CD4-positive, alpha-beta T cell treated with Interleukin-12 subunit alpha and Interleukin-12 subunit beta, for 1 hour (primary cell): ENCODE data around the gene TSHZ1.

Source experiments
- DNase-seq: peaks from one replicate; pipeline ENCODE4 v3.0.0-alpha.2; 2020

Gene TSHZ1

GRCh38 chr18:75223687-75224347, 13.2 kb downstream of the TSHZ1 start:
- DNase-seq: no peak

- no peak for DNase-seq
These were observed 15.8 kb downstream of the TSHZ1 start for GRCh38 chr18:75226286-75226955.

DNA sequence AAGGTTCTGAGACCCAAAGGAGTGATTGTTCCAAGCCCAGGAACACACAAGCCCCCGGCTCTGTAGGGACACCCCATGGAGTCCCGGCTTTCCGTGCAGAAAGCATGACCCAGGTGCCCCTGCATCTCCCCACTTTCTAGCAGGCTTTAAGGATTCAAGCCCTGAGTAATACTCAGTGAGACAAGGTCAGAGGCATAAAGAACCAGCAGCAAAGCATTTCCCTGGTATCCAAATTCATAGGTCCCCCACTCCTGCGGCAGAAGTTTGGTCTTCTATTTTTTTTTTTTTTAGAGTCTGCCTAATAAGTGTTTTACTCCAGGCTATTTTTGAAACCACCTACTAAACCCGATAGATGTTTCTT, 16.3 kb downstream of the TSHZ1 start:
- no peak for DNase-seq

DNA sequence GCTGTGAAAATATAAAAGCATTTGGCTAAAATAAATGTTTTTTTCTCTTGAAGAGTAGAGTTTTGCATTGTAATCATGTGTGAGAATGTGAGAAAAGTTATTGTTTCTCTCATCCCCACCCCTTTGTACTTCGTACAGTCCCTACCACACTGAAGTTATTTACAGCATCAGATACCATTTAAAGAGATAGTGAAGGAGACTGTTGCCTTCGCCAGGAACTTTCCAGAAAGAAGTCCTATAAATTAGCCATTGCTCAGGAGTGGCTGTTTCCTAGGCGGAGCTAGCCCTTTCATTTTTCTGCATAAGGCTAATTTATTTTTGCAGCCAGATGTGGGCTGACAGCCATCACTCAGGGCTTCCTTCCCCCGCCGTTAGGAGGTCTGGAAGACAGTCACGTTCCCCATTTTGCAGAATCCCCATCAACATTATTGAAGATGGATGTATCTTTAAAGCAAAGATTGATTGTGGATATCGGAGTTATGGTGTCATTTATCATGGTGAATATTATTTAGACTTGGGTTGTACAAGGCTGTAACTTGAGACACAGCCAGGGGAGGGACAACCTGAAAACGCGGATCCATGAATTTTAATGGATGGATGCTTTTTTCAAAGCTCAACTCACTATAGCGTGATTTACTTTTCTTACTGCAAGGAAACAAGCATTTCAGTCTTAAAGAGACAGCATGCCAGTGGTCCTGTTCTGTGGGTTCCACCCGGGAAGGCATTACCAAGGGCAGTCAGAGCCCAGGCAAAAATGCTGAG, 17.1 kb downstream of the TSHZ1 start:
- DNase-seq: no peak

DNA sequence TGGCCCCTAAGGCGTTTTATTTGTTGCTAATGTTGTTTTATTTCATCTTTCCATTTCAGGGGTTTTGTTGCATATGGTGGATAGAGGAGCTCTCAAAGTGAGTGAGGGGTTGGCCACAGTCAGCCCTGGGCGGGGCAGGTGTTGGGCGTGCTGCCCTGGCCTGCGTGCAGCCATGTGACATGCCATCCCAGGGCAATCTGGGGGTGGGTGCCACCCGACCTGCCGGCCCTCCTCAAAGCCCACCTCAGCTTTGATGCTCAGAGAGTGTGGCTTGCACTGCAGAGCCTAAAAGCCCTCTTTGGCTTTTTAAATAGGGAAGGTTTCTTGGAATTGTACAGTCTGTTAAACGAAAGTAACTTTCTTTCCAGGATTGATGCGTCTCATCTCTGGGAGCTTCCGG, 18.4 kb downstream of the TSHZ1 start:
- no peak for DNase-seq

DNA sequence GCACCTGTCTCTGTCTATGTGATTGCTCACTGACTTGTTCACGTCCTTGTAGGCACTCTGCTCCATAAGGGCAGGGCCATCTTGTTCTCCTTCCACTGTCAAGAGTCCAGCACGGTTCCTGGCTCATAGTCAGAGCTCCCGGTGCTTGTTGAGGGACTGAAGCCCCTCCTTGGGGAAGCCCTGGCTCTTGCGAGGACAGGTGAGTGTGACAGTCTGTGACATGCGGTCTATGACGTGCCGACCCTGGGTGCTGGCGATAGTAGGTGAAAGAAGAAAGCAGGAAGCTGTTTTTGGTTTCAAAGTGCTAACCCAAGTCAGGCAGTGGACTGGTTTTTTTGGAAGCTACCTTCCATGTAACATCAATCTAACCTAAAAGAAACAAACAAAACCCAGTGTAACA, 18.8 kb downstream of the TSHZ1 start:
- no peak for DNase-seq

DNA sequence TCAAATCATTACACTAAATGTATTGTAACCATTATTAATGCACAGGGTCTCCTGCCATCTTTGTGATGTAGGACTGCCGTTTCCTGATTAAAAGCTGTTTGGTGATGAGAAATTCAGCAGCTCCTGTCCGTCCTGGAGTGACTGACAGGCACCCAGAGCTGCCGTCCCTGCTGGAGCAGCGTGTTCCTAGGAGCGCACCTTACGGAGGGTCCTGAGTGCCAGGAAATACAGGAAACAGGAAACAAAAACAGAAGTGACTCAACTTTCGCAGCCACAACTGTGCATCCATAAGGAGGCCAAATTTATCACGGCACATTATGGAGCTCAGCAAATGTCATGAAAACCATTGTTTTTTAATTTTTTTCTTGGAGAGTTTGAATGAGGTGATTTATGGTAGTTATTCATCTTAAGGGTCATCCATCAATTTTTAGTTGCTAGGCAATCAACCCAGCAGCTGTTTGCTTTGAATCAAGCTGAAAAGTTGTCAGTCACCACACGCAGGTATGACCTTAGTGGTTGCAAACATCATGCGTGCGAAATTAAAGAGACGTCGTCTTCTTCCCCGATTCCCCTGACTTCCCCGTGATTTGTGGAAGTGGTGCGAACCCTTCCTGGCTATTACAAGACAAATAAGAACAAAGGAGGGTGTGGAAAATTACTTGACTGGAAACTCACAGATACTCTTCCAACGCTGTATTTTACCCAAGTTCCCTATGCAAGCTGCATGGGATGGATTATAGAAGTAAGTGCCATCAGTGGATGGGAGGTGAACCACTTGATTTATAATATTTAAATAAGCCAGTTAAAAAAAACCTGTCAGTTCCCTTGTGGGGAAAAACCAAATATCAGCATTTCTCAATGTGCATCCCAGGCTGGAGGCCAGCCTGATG, 19.8 kb downstream of the TSHZ1 start:
- no peak for DNase-seq

DNA sequence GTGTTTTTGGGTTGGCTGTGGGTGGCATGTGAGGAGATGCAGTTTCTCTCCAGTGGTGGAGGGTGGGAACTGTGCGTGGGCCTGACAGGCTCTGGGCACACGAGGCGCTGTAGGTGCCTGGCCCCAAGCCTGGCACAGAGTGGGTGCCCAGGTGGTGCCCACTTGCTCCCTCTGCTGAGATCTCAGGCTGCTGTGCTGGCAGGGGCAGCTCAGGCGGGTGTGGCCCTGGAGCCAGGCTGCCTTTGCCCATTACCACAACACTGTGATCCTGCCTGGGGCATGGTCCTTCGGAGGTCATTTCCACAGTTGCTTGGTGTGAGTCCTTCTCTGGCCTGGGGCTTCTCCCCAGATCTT, 20.4 kb downstream of the TSHZ1 start:
- DNase-seq: no peak

- no peak for DNase-seq
These were observed 24.3 kb downstream of the TSHZ1 start for GRCh38 chr18:75234901-75235300.

DNA sequence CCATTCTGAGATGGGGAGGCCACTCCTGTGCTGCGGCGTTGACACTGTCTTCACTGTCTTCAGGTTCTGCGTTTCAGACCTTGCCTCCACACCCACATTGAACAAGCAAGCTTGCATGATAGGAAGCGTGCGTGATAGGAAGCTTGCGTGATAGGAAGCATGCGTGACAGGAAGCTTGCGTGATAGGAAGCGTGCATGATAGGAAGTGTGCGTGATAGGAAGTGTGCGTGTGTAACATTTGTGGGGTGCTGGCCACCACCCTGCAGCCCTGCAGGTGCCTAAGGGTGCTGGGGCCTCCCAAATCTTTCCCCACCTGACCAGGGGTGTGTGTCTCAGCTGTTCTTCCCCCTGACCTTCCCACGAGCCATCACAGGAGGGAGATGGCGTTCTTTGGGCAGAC, 25.3 kb downstream of the TSHZ1 start:
- no peak for DNase-seq

DNA sequence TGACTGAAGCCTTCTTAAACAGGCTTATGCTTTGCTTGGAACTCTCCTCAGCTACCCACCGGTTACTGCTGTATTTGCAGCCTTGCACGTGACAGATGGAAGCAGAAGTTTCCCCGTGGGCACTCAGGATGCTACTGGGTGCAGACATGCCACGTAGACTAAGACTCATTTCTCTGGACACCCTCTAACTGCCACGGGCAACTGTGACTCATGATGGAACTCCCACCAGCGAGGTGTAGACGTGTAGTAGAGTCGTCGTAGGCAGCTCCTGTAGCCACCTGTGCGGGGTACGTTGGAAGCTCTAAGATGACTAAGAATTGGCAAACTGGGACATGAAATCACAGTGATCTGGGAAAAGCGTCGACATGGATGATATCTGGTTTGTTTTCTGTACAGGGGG, 27.5 kb downstream of the TSHZ1 start:
- DNase-seq: no peak

DNA sequence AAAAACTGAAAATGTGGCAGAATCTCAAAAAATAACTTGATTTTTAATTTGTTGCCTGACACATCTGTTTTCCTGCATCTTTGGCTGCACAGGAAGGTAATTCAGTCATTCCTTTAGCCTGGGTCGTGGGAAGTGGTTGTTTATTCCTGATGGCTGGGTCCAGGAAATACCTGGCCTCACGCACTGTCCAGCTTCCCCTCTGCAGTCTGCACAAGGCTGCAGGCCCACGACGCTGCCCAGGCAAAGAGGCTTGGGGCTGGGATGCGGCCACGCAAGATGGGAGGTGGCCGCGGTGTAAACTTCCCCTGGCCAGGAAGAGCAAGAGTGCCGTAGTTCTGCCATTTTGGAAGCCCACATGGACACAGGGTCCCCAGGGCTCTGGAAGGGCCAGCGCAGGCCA, 28.2 kb downstream of the TSHZ1 start:
- DNase-seq: no peak

DNA sequence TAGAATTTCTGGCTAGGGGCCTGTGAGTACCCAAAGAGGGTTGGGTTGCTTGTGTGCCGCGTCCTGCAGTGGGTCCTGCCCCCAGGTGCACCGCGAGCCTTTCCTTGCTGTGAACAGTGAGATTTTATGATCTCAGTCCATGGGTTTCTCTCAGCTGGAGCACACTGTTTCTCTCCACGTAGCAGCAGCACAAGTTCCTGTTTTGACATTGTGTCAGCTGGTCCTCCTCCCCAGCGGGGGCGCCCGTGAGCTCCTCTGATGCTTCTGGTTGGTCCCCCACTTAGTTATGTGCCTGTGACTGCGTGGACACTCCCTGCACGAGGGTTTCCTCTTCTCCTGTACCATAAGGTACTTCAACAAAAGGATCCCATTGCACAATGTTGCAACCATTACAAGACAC, 29.8 kb downstream of the TSHZ1 start:
- DNase-seq: no peak

DNA sequence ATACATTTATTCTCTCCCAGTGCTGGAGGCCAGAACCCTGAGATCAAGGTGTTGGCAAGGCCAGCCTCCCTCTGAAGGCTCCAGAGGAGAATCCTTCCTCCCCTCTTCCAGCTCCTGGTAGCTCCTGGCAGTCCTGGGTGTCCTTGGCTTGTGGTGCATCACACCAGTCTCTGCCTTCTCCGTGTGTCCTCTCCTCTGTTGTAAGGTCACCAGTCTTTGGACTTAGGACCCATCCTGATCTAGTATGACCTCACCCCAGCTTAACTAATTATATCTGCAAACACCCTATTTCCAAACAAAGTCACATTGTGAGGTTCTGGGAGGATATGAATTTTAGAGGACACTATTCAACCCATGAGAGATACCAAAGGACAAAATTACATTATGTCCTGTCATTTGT, 31.1 kb downstream of the TSHZ1 start:
- no peak for DNase-seq

- peak; percentile 33 for DNase-seq
These were observed 34.0 kb downstream of the TSHZ1 start for GRCh38 chr18:75244351-75245313.

DNA sequence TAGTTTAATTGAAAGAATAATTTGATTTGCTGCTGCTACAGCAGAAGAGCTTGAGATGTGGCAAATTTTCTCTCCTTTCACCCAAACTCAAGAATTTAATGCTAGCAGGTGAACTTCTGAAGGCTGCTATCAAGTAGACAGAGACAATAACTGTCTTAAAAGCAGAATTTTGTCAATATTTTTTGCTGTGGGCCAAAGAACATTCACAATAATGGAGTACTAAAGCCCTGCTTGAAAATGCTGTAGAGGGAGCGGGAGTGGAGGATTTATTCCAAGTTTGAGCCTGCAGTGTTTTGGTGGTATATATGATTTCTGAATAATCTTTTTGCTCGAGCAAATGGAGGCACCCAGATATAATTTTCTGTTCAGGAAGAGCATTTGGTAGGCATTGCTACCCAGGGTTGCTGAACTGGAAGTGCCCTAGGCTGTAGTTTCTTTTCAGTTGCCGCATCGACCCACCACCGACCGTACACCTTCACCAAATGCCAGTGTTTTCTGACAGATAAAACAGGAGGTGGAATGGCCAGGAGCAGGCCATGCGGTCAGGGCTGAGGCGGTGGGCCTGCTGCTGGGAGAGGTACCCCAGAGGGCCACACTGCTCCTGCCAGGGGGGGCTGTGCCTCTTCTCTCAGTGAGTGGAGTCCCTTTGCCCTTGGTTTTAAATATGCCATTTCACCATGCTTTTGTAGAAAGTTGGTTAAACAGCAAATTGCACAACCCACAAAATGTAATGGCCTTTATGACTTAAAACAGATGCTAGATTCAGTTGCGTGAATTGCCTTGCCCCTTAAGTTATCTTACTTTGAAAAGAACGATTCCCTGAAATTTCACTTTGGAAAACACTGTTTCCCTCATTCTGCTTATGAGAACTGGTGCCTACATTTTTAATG, 36.4 kb downstream of the TSHZ1 start:
- no peak for DNase-seq

- peak; percentile 51 for DNase-seq
These were observed 37.2 kb downstream of the TSHZ1 start for GRCh38 chr18:75247611-75248421.

DNA sequence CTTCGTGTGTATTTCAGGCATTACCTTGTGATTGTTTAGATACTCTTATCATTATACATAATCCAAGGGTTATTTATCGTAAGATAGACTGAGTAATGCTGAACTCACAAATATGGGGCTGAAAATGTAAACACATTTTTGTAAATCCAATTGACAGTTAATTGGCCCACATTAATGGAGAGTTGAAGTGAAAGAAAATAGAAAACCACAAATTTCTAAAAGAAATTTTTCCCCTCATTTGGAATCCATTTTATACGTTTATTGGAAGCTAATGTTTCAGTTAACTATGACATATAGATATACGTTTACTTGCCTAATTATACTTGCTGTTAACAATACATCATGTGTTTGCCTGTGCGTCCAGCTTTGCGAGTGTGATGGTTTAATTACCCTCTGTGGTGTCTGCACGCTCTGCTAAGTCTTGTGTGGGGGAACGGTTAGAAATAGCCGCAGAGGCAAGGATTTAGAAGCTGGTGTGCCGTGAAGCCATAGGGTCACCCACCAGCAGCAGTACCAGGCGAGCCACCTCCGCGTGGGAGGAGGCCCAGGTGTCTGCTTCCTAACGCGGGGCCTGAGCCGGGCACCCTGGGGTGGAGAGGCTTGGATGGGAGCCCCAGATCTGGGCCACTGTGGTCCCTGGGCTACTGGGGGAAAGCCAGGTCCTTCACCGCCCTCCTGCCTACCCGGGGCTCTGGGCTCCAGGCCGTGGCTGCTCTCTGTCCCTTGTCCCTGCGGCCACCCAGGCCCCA, 38.0 kb downstream of the TSHZ1 start:
- no peak for DNase-seq

DNA sequence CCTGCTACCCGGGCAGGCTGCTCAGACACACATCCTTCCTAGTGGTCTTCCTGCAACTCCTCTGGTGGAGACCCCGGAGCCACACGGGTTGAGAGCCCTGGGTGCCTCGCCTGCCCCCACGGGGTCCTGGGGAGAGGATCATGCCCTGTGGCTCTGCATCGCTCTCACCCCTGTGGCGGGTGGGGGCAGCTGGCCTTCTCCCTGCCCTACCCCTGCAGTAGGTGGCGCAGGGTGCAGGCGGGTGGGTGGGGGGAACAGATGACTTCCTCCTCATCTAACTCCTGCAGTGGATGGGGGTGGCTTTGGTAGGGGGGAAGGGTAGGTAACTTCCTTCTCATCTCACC, 38.5 kb downstream of the TSHZ1 start:
- no peak for DNase-seq
